ENCODE measurements around the gene SYP.

GRCh38 chrX:49206543-49206942 lies 6.5 kb upstream of the SYP start:
- TF ChIP-seq POLR2A (IDR thresholded peaks at IDR 0.05; ENCODE audit: low read depth, low read length) (no peak), TAF1 (IDR thresholded peaks at IDR 0.05; ENCODE audit: borderline replicate concordance, low read depth, low read length) (no peak), POLR2AphosphoS5 (IDR thresholded peaks at IDR 0.05; ENCODE audit: low read depth, low read length) (no peak)
